ES-I3 (cell line): Measurements from ENCODE around the gene TLR3.

ENCODE experiments used
- H3K36me3 ChIP-seq: 2 replicates; pipeline ENCODE4 v1.6.1; 2013; ENCODE audit warnings: mild to moderate bottlenecking, low read length, control low read depth, moderate library complexity; ENCODE audit not compliant: insufficient read depth
- H3K4me1 ChIP-seq: 2 replicates; pipeline ENCODE4 v1.6.1; 2013; ENCODE audit warnings: mild to moderate bottlenecking, control low read depth, low read length; ENCODE audit not compliant: insufficient read depth
- H3K9ac ChIP-seq: 2 replicates; pipeline ENCODE4 v1.6.1; 2013; ENCODE audit warnings: low read depth, mild to moderate bottlenecking, low read length, moderate library complexity
- H3K9me3 ChIP-seq: 2 replicates; pipeline ENCODE4 v1.6.1; 2013; ENCODE audit warnings: mild to moderate bottlenecking, low read length, moderate library complexity; ENCODE audit not compliant: control insufficient read depth, insufficient read depth

Gene TLR3

DNA sequence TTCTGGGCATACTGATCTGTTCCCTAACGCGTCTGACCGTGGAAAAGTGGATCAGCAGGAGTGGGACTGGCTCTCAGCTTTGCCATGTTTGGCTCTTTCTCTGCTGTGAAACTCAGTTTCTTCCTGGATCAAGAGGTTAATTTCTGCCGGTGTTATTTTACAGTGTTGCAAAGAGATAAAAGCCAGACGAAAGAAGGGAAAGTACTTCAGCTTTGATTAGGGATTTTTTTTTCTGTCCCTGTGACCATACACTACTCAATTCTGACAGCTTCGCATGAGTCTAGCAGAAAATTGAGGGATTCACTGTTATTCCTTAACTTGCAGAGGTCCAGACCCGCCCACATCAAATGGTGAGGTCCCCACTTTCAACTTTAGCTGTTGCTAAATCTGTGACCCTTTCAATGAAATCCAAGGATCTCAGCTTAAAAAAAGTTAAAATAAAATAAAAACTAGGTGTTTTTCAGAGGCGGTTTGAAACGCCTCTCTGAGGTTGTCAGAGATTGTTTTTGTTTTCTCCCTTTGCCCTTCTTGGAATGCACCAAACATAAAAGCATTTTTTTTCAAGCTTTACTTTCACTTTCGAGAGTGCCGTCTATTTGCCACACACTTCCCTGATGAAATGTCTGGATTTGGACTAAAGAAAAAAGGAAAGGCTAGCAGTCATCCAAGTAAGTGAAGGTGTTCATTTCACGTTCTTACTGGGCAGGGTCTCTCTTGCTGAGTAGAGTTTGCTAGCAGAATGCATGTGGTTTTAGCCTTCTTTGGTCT, at the start of gene TLR3:
Gene TLR3 (plus strand): TSS at position 576 of the 768 bp plus-strand sequence. CDS start 7,464 bp downstream, outside the sequence.
- peaks cover 20% of the 10 kb centered on the region for H3K4me1 ChIP-seq
- H3K9ac ChIP-seq, result no peak within 1 kb of the TSS
- no peaks in the 10 kb centered on the region for H3K9me3 ChIP-seq
- H3K36me3 ChIP-seq, result no peaks in the 10 kb centered on the region

DNA sequence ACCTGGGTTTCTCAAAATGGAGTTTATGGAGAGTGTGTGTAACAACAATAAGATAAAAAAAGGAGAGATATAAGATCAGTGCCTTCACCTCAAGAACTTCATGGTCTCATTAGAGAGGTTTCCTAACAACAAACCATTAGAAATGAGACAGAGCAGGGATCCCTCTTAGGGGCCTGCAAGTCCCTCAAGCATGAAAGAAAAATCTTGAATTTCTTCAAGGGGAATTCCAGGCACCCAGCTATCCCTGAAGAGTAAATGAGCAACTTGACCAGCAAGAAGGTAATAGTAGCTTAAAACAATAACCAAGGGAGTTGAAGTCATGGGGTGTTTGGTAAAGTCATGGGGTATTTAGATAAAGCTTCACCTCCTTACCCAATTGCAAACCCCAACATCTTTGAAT, 49.7 kb upstream of the TLR3 start:
- H3K4me1 ChIP-seq, result peaks cover 4% of the 10 kb centered on the region; the same call in 1 of the 2 replicates
- H3K9ac ChIP-seq, result no peak overlapping the region
- no peaks in the 10 kb centered on the region for H3K36me3 ChIP-seq
- no peaks in the 10 kb centered on the region for H3K9me3 ChIP-seq

DNA sequence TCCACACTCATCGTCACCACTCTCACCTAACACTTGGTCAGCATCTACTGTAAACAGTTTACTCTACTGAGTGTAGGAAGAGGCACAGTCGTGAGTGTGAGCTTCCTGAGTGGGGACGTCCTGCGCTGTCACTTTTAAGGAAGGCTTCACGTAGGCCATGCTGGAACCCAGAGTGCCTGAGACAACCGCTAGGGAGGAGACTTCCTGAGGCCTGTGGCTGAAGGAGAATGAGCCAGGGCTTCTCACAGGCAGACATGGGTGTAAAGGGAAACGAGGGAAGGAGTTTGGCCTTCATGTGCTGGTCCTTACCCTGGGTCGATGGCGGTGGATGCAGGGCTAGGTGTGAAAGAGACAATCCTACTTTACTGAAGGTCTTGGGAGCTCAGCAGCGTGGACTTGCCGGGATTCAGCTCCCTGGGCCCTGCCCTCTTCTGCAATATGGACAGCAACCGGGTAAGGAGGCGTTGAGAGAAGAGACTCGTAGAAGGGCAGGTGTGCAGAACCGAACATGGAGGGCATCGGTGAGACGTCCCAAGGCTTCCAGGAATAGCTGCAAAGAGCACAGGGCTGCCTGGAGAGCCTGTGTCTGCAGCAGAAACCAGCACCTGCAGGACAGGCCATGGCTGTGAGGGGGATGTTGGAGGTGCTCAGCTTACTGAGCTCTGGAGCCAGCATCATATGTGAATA, 48.7 kb upstream of the TLR3 start:
- H3K4me1 ChIP-seq, result peaks cover 4% of the 10 kb centered on the region; the same call in 1 of the 2 replicates
- H3K9me3 ChIP-seq, result no peaks in the 10 kb centered on the region
- no peaks in the 10 kb centered on the region for H3K36me3 ChIP-seq
- H3K9ac ChIP-seq, result no peak overlapping the region

DNA sequence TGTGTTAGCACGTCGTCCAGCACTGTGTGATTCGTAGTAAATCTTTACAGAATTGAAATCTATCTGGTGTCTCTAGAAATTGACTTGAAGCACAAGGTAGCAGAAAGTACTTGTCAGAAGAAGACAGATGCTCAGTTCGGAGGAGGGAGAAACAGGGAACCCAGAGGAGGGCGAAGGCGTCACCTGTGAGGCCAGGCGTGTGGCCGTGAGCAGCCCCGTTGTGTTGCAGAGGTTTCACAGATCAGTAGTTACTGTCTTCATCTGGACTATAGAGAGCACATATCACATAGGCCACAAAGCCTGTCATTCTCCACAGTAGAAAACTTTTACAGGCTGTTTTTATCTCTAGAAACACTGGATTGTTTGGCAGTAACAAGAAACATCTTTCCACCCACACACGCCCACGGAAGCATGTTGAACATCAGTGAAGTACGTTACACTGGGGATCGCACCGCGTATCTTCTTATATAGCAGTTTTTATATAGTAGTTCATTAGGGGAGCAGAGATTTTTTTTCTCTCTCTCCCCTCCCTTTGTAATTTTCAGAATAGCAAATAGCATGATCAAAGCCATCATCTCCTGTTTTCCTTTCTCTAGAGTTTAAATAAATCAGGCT, 48.1 kb upstream of the TLR3 start:
- no peak overlapping the region for H3K9ac ChIP-seq
- H3K4me1 ChIP-seq, result peaks cover 4% of the 10 kb centered on the region; the same call in 1 of the 2 replicates
- H3K9me3 ChIP-seq, result no peaks in the 10 kb centered on the region
- no peaks in the 10 kb centered on the region for H3K36me3 ChIP-seq

DNA sequence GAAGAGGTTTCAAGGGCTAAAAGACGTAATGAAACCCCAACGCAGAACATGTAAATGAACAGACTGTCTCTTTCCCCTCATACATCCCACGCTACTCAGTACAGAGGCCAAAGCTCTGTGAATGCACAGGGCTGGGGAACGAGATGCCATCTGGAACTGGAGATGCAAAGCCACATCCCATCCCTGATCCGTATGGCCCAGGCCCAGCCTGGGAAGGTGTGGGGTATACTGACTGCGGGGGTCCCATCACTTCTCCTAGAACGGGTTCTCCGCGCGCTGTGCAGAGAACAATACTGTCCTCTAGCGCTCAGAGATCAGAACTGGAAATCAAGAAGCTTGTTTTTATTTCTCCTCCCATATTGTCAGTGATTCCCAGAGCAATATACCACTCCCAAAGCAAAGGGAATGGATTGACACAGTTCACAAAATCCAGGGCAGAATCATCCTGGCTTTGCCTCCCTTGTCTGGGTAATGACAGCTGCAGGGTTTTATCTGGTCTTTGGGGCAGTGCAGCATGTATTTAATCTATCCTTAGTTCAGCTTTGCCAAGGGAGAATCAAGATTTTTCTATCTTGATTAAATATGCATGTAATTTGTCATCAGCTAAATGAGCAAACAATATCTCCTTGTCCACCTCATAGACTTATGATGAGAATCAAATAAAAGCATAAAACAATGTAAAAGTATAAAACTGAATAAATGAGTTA, 47.3 kb upstream of the TLR3 start:
- Histone ChIP-seq H3K9me3 (0 out of 2 replicates have a peak, but pooled peaks cover 4% of the 10 kb centered on the region), H3K36me3 (no peaks in the 10 kb centered on the region), H3K4me1 (peaks cover 4% of the 10 kb centered on the region; the same call in 1 of the 2 replicates), H3K9ac (no peak overlapping the region)

DNA sequence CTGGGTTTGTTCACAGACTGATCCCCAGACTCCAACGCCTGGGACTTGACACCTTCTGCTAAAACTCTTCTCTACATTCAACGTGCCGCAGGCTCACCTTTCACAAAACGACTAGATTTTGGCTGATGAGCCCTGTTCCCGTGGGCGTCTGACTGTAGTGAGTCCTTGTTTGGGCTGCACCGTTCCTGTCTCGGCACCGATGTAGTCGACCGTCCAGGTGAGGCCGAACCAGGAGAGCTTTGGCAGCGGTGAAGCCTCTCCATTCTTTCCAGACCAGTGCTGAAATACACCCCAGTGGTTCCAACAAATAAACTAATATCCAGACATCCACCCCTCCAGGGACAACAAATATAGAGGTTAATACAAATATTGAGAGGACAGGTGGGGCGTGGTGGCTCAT, 45.0 kb upstream of the TLR3 start:
- H3K9me3 ChIP-seq, result 0 out of 2 replicates have a peak, but pooled peaks cover 6% of the 10 kb centered on the region
- no peak overlapping the region for H3K9ac ChIP-seq
- H3K4me1 ChIP-seq, result peaks cover 6% of the 10 kb centered on the region; the same call in 1 of the 2 replicates
- no peaks in the 10 kb centered on the region for H3K36me3 ChIP-seq

DNA sequence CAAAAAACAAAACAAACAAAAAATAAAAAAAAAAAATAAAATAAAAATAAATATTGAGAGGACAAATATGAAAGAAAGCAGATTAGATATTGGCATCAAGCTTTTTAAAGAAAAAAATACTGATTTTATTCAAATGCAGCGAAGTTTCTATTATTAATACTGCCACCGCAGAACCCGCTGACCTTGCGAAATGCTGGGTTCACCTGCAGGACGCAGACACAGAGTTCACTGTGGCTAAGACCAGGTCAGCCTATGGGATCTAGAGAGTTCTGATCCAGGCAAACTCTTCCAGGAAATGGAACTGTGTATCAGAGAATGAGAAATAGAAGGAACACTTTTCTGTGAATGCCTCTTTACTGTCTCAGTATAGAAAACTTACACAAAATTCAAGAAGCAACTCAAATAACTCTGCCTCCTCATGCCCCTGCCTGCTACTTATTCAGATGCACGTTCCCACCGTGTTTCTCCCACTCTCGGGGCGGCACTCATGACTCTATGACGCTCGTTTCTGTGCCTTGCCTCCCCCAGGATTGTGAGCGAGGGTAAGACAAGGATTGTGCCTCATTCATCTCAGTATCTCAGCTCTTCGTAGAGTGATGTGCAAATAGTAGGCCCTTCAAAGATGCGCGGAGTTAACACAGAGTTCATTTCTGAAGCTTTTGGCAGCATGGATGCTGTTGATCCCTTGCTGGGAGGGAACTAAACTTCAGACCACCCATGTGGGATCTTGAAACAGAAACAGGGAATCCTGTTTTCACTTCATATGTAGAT, 44.1 kb upstream of the TLR3 start:
- no peaks in the 10 kb centered on the region for H3K36me3 ChIP-seq
- peaks cover 14% of the 10 kb centered on the region for H3K4me1 ChIP-seq
- no peak overlapping the region for H3K9ac ChIP-seq
- 0 out of 2 replicates have a peak, but pooled peaks cover 6% of the 10 kb centered on the region for H3K9me3 ChIP-seq

DNA sequence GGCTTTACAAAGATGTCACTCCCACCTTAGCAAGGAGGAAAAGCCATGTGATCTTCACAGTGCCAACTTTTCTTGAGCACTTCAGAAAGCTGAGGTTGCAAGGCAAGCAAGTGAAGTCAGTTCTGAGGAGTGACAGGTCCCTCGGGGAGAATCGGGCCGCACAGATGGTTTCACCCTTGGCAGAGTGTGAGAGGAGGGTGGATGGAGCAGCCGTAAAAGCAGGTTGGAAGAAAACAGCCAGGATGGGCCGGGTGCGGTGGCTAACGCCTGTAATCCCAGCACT, 43.6 kb upstream of the TLR3 start:
- peaks cover 20% of the 10 kb centered on the region for H3K4me1 ChIP-seq
- no peak overlapping the region for H3K9ac ChIP-seq
- H3K9me3 ChIP-seq, result 0 out of 2 replicates have a peak, but pooled peaks cover 6% of the 10 kb centered on the region
- H3K36me3 ChIP-seq, result no peaks in the 10 kb centered on the region

DNA sequence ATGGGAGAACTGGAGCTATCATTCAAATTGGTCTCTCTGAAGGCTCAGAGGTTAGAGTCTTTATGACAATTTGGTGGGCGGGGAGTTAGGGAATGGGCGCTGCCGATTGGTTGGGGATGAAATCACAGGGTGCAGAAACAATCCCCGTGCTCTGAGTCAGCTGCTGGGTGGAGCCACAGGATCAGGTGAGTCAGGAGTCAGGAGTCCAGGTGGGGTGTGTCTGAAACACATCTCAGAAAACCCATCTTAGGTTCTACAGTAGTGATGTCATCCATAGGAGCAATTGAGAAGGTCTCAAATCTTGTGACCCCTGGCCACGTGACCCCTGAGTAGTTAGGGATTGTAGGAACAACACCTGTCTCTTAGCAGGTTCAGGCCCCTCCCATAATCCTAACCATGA, 41.6 kb upstream of the TLR3 start:
- Histone ChIP-seq H3K9me3 (0 out of 2 replicates have a peak, but pooled peaks cover 6% of the 10 kb centered on the region), H3K9ac (no peak overlapping the region), H3K4me1 (peaks cover 25% of the 10 kb centered on the region), H3K36me3 (no peaks in the 10 kb centered on the region)

DNA sequence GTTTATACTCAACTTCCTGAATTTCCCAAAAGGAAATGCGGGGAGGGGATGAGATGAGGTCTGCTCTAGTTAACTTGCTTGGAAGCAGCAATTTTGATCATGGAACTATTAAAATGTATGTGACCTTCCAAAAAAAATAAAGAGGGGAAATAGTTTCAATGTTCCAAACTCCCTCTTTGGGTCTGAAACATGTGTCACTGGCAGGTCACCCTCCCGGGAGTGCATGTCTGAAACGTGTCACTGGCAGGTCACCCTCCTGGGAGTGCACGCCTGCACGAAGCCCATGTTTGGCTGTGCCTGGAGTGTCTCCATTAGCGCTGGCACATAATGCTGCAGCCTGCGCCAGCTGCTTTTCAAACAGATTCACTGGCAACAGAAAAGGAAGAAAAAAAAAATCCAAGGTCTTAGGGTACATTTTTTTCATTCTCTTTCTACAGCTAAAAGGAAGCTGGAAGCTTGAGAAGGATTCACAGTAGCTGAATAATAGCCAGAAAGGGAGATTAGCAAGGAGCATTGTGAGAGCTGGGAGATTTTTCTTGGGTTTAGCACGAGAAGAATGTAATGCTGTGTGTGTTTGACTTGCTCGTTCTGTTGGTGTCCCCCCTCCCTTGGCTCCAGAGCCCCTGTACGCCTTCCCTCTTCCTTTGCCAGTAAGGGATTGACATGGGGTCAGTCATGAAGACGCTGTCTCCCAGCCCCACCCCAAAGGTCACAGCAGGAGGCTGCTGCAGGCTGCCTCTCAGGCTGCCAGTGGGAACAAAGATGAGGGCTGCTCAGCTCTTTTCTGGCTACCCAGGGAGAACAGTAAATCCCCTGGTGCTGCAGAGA, 39.2 kb upstream of the TLR3 start:
- H3K9ac ChIP-seq, result no peak overlapping the region
- H3K36me3 ChIP-seq, result no peaks in the 10 kb centered on the region
- peaks cover 6% of the 10 kb centered on the region; the same call in 1 of the 2 replicates for H3K9me3 ChIP-seq
- H3K4me1 ChIP-seq, result peaks cover 25% of the 10 kb centered on the region

DNA sequence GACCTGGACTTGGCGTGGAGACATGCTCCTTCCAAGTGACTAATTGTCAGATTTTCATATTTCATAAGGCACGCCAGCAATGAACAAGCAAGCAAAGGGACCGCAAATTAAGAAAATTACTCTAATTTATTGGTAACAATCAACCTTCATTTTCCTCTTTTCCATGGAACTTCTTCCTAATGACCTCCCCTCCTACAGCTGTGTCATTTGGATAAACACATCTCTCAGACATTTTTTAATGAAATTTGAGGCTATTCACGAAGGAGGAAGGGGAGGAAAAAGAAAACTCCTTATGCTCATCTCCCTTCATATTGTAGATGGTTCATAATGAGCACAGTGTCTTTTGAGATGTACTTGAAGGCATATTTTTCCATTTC, 38.6 kb upstream of the TLR3 start:
- H3K36me3 ChIP-seq, result no peaks in the 10 kb centered on the region
- H3K4me1 ChIP-seq, result peaks cover 25% of the 10 kb centered on the region
- H3K9ac ChIP-seq, result no peak overlapping the region
- peaks cover 9% of the 10 kb centered on the region; the same call in 1 of the 2 replicates for H3K9me3 ChIP-seq

DNA sequence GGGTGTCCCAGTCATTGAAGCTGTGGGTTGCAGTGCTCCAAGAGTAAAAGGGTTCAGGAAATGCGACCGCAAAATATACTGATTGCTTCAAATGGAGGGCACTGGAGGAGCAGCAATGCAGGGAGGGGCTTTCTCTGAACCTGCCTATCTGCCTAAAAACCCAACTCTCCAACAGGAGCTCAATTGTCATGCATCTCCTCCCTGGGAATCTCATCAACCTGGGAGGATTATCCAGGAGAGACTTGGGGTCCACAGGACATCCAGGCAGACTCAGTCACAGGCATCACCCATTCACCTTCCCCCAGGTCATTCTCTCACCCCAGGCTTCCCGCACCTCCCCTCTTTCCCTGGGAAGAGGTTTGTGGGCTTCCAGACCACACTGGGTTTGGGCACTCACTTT, 38.2 kb upstream of the TLR3 start:
- peaks cover 25% of the 10 kb centered on the region for H3K4me1 ChIP-seq
- H3K9ac ChIP-seq, result no peak overlapping the region
- no peaks in the 10 kb centered on the region for H3K36me3 ChIP-seq
- H3K9me3 ChIP-seq, result peaks cover 9% of the 10 kb centered on the region

DNA sequence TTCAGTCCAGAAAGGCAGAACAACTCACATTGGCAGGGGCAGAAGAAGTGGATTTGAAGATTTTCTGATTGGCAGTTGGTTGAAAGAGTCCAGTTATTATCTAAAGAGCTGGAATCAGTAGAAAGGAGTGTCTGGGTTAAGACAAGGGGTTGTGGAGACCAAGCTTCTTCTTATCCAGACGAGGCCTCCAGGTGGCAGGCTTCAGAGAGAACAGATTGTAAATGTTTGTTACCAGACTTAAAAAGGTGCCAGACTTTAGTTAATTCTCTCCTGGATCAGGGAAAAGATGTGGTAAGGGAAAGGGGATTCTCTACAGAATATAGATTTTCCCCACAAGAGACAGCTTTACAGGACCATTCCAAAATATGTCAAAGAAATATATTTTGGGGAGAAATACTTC, 36.7 kb upstream of the TLR3 start:
- Histone ChIP-seq H3K36me3 (no peaks in the 10 kb centered on the region), H3K9ac (no peak overlapping the region), H3K9me3 (peaks cover 10% of the 10 kb centered on the region), H3K4me1 (peaks cover 25% of the 10 kb centered on the region)
